HG03442 (cell line): ENCODE measurements around the gene BSPRY.
"Not testable (repeated sequence)": the region's sequence is repeated elsewhere in the genome, so short reads cannot be mapped to it uniquely, and the experiment has no call there.

ENCODE experiments used
- ATAC-seq: cut with Tn5 transposase; IDR thresholded peaks from one replicate; pipeline ENCODE4 v1.9.1; 2021; ENCODE audit warnings: mild to moderate bottlenecking, moderate library complexity; ENCODE audit not compliant: unreplicated experiment

The BSPRY gene

GRCh38 chr9:113341712-113342410, 7.5 kb upstream of the BSPRY start:
- ATAC-seq = no peak

DNA sequence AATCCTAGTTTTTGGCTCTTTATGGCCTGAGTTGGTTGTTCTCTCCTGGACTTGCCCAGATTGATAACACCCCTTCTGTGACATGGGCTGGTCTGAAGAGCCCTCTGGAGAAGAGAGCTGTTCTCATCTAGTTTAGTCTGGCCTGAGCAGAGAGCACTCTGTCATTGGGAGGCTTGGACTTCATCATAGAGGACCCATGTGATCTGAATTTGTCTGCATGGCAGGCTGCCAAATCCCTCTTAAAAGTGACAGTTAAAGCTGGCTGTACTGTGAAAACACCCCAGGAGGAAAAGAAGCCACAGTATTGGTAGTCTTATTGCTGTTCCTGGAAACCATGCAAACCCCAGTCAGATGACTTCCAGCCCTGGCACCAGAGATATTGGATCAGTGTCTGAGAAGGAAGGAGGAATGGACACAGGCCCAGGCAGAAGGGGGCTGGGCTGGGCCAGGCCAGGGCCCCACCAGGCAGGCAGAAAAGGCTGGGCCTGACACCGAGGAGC, 5.6 kb upstream of the BSPRY start:
- no peak for ATAC-seq

DNA sequence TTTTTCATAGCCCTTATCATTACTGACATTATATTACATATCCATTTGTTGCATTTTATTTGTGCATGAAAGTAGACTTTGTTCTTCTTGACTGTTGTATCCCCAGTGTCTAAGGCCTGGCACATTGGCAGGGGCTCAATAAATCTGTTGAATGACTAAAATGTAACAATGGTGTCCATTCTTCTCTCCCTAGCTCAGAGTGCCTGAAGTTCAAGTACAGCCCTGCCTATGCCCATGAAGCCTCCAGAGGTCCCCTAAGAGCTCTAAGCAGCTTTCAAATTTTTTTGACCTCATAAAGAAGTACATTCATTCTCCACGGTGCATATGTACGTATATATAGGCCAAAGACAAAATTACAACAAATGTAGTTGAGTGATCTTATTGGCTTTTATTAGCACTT, 4.2 kb upstream of the BSPRY start:
- ATAC-seq = no peak

GRCh38 chr9:113345671-113346070, 3.7 kb upstream of the BSPRY start:
- no peak for ATAC-seq

DNA sequence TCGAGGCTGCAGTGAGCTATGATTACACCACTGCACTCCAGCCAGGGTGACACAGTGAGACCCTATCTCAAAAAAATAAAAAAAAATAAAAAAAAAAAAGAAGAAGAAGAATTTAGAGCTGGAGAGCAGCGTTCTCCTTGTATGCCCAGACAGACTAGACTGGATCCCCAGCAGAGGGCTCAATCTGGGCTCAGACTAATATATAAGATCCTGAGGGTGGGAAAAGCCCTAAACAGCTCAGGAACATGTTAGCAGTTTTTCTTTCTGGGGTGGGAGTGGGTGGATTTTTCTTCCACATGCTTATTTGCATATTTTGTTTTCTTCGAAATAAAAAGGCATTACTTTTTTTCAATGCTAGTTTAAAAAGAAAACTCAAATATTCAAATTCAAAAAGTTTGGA, 904 bp upstream of the BSPRY start:
- no peak for ATAC-seq

DNA sequence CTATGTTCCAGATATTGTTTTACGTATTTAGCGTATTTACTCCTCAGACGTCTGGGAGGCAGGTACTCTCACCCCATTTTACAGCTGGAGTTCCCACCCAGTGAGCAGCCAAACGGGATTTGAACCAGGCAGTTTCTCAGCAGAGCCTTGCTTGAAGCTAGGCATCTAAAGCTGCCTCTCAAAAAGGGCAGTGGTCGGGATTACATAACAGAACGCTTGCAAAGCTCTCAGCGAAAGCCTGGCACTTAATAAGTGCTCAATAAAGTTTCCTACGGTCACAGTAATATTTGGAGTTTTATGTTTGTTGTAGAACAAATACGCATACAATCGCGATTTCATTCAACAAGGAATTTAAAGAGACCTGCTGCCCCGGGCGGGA, 286 bp upstream of the BSPRY start:
- ATAC-seq = no peak

DNA sequence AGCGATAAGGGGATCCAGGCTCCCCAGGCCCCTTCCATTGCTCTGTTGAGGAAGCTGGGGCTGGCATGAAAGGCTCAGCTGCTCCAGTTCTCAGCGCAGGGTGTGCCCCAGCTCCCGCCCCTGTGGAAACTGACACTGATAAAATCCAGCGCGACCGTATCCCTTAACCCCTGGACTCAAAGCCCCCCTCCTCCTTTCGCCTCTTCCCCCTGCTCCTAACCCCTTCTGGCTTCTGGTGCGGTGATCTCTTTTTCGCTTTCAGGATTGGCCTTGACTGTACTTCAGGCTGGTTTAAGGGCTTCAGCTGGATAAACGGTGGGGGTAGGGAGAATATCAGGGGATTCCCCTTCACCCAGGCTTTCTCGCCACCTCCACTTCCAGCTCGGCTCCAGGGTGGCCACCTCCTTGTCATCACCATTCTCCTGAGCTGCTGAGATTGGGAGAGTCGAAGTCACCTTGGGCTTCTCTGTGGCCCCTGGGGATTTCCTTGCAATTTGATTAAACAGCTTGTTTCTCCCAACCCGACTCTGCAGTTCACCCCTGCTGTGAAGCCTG, 843 bp downstream of the BSPRY start:
- ATAC-seq = no peak

GRCh38 chr9:113350937-113351336, 1.6 kb downstream of the BSPRY start:
- peak; percentile 26 for ATAC-seq

DNA sequence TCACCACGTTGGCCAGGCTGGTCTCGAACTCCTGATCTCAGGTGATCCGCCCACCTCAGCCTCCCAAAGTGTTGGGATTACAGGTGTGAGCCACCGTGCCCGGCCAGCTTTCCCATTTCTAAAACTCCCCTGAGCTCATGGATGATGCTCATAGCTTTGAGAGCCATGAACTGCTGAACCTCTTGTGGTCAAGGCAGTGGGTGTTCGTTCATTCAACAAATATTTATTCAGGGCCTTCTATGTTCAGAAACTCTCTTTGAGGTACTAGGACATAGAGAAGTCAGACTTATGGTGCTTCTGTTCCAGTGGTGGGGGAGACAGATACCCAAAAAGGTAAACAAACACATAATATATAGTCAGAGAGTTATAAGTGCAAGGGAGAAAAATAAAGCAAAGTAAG, 2.7 kb downstream of the BSPRY start:
- ATAC-seq = no peak

DNA sequence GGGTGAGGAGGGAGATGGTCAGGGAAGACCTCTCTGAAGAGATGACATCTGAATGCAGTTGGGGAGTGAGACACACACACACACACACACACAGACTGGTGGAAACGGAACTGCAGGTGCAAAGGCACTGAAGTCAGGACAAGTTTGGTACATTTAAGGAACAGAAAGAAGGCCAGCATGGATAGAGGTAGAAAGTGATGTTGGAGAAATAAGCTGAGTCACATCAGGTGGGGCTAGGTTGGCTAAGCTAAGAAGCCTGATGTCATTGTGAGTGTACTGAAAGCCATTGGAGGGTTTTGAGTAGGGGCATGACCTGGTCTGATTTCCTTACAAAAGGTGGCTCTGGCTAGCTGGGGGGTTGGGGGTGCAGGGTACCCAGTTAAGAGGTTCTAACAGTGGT, 3.1 kb downstream of the BSPRY start:
- ATAC-seq = no peak

- ATAC-seq = no peak
Measured at GRCh38 chr9:113355040-113355596, 5.8 kb downstream of the BSPRY start.

GRCh38 chr9:113356686-113357292, 7.4 kb downstream of the BSPRY start:
- no peak for ATAC-seq

DNA sequence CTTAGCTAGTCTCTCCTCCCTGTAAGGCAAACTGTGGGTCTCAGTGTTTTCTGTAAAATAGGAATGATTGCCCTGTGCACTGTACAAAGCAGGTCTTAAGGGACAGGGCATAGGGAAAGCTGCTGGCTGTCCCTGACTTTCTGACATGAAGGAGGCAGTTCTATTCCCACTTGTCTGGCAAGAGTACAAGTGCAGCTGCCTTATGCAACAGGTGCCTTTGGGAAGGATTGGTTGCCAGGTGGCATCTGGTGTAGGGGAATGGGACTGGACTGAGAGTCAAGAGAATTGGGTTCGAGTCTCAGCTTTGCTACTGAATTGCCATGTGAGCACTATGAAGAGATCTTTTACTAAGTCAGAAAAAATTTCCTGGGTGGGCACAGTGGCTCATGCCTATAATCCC, 10.0 kb downstream of the BSPRY start:
- no peak for ATAC-seq

DNA sequence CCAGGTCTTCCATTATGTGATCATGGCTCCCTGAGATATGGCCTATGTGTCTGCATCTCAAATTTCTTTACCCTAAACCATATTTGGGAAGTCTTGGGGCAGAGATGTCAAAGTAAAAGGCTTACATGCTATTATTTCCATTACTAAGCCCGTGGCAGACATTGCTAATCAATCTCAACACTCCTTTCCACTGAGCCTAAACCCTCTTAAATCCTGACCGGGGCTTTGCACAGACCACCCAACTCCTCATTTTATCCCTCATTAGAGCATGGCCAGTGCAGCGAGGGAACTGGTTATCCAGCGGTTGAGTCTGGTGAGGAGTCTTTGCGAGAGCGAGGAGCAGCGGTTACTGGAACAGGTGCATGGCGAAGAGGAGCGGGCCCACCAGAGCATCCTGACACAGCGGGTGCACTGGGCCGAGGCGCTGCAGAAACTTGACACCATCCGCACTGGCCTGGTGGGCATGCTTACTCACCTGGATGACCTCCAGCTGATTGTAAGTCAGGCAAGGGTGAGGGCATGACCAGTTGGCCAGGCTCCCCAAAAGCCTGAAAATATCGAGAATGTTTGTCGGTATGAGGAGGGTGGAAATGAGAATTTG, 11.0 kb downstream of the BSPRY start:
- ATAC-seq = no peak

- ATAC-seq = no peak
Measured at GRCh38 chr9:113361304-113362018, 12.1 kb downstream of the BSPRY start.

DNA sequence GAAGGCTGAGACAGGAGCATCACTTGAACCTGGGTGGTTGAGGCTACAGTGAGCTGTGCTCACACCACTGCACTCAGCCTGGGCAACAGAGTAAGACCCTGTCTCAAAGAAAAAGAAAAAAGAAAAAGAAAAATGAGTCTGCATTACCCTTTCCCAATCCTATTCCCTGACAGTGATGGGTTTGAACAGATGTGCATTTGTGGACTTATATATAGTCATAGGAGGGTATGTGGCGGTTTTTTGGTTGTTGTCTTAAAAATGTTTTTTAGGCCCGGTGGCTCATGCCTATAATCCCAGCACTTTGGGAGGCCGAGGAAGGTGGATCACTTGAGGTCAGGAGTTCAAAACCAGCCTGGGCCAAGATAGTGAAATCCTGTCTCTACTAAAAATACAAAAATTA, 14.0 kb downstream of the BSPRY start:
- no peak for ATAC-seq

DNA sequence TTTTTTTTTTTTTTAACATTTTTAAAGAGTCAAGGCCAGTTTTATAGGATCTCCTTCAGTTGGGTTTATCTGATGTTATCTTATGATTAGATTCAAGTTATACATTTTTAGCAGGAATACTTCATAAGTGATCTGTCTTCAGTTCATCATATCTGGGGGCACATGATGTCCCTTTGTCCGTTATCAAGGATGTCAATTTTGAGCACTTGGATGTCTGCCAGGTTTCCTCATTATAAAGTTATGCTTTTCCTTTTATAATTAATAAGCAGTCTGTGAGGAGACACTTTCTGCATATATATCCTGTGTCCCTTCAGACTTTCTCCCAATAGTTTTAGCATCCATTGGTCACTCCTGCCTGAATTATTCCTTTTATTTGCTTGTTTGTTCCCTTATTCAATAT, 15.6 kb downstream of the BSPRY start:
- ATAC-seq = no peak

DNA sequence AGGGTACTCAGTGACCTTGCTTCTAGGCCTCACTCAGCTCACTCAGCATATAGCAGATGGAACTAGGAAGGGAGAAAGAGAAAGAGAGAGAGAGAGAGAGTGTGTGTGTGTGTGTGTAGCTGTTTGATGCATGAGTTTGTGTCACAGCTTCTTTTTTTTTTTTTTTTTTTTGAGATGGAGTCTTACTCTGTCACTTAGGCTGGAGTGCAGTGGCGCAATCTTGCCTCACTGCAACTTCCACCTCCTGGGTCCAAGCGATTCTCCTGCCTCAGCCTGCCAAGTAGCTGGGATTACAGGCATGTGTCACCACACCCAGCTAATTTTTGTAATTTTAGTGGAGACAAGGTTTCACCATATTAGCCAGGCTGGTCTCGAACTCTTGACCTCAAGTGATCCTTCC, 16.3 kb downstream of the BSPRY start:
- ATAC-seq = not testable (repeated sequence)

- no peak for ATAC-seq
Measured at GRCh38 chr9:113368348-113368981, 19.1 kb downstream of the BSPRY start.

DNA sequence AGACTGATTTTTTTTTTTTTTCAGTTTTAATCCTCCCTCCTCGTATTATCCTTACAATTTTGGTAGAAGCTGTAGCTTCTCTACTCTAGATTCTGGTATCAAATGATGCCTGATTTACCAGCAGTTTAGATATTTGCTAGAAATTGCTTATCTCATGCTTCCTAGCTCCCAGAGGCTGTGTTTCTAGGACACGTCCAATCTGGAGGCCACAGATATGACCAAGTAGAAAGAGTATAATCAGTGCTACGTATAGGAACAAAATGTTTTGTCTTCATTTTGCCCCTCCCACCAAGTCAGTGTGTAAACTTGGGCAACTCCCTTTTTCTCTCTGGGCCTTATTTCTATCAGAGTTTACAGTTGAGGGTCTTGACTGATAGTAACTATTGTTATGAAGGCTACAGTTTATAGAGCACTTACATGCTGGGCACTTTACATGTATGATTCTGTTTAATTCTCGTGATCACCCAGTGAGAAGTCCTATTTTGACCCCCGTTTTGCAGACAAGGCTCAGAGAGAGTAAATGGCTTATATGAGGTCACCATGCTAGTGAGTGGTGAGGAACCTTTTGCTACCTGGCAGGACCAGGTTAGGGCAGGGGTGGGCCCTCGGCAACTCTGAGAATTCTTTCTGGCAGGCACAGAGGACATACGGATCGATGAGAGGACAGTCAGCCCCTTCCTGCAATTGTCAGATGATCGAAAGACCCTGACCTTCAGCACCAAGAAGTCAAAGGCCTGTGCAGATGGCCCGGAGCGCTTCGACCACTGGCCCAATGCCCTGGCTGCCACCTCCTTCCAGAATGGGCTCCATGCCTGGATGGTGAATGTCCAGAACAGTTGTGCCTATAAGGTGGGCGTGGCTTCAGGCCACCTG, 19.9 kb downstream of the BSPRY start:
- no peak for ATAC-seq
